Endothelial cell of hepatic sinusoid (primary cell): ENCODE measurements around the gene SLC3A2.
"Not testable (repeated sequence)": the region's sequence is repeated elsewhere in the genome, so short reads cannot be mapped to it uniquely, and the experiment has no call there.

Source experiments
- in situ Hi-C: cut with HindIII; loops from 2 replicates; pipeline ENCODE4 v1.10.0; 2017; ENCODE audit warnings: low sequenced_read_pairs

Gene SLC3A2

DNA sequence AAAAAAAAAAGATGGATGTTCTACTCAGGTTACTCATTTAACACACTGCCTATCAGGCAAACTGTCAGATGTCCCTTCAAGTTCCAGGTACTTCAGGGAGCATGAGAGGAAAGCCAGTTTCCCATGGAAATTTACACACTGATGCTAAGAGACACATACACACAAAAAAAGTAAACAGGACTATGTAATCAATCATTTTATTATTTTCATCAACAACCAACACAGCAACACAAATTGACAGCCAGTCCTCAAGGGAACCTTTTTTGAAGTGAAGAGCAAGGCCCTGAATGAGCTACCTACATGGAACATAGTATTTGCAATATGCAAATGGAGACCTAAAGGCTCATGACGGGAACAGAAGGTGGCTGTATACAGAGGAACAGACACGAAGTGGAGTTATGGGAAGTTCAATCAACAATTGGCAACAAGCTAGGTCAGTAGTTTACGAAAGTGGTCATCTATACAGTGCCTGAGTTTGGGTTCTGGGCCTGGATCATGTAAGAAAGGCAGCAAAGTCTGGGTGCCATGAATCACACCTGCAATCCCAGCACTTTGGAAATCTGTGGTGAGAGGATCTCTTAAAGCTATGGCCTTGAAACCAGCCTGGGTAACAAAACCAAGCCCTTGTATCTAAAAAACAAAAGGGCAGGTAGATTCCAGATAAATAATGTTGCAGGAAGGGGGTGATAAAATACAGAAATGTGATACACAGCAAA lies 28.7 kb upstream of the SLC3A2 start:
- in situ Hi-C loops, result no loop called here

DNA sequence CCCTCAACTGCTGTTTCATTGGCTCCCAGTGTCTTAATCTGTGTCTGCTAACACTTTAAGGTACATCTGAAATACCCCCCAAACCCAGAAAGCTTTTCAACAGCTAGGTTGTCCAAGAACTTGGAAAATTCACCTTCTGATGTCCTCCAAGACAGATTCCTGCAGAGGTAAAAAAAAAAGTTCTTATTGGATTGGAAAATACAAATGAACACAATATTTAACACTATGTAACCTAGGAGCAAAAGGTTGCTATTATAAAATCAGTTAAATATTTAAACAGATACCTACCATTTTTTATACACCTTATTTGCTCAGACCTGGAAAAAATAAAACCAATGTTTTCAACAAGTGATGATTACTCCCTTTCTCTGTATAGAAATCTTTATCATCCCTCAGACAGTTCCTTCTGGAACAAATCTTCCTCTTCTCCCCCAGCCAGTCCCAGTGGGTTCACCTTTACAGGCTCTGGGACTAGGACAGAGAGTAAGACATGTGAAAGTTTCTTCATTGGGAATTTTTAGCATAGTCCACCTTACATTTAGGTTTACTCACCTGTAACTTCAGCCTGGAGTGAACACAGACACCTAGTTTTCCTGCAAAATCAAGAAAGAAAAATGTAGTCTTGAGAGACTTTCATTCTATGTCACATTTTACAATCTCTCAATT lies 28.0 kb upstream of the SLC3A2 start:
- in situ Hi-C loops, result no loop called here

DNA sequence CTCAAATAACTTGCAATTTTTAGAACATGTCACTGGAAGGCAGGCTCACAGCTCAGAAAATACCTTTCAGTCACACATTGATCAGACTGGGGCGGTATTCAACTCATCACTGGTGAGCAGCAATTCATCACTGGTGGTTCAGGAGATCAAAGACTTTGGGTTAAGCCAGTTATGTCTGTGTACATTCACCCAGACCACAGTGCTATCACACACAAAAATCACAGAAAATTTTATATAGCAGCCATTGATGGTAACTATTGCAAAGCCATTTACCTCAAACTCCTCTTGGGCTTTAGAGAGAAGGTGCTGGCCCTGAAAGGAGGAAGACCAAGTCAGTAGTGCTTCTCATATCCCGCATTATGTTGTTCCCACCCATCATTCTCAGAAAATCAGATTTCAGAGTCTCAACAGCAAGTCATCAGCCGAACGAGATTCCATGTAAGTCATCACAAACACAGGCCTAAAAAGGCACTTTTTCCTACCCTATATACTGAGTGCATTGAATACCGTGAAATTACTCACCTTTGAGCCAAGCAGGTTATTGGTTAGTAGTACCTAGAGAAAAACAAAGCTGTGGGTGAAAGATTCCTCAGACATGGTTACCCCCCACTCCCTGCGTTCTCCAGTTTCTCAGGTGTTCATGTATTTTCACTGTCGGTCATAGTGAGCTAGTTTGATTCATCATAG lies 27.3 kb upstream of the SLC3A2 start:
- in situ Hi-C loops, result no loop called here

DNA sequence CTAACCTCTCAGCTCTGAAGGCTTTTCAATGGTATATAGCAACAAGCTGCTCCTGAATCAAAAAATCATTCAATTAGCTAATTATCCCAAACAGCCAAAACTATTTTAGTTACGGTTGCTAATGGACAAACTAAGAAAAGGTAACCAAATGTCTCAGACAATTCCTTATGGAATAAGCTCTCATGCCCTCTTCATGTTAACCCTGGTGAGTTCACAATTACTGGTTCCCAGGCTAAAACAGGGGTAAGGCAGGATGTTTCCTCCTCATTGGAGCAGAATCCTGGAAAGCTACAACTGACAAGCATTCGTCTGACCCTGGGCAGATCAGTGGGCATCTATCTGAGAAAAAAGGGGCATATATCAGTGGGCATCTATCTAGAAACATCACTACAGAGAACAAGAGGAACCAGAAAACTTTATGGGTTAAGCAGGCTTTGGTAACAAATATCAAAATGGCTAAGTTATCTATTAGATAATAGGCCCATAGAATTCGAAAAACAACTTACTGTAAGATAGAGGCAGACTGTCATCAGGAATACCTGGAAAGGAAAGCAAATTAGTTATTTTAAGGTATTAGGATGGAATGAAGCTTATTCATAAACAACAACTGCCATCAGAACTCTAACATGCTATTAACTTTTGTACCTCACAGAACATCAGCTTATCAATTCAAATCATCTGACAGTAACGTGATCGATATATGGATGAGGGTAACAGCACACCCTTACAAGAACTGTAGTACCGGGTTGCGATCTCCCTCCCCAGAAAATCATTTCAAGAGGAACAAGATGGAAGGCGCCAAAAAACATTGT lies 26.5 kb upstream of the SLC3A2 start:
- in situ Hi-C loops, result no loop called here

DNA sequence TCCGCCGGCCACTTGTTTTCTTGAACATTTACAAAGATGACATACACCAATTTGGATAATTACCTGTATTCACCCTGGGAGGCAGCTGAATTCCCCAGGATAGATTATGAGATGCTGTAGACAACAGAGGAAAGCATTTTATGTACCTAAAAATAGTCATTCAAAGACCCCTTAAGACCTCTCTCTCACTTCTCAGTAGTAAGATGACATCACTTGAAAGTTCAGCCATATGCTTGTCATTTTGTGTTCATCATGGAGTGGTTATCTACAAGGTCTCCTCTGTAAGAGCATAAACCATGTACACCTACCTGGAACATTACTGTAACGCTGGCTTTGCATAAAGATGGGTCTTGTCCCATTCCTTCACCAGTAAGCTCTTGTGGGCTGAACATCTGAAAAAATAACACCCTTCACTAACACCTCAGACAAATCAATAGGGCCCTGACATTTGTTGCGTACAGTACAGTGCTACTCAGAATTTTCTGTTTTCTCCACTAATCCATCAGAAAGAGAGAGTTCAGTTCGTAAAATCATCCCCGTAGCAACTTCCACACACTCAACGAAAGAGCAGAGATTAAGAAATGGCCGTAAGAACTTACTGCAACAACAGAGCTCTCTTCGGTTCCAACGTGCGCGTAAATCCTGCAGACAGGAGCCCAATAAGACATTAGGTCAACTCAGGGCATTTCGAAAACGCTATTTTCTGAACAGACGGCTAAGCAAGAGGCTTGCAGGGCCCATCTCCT lies 25.7 kb upstream of the SLC3A2 start:
- in situ Hi-C loops, result no loop called here

DNA sequence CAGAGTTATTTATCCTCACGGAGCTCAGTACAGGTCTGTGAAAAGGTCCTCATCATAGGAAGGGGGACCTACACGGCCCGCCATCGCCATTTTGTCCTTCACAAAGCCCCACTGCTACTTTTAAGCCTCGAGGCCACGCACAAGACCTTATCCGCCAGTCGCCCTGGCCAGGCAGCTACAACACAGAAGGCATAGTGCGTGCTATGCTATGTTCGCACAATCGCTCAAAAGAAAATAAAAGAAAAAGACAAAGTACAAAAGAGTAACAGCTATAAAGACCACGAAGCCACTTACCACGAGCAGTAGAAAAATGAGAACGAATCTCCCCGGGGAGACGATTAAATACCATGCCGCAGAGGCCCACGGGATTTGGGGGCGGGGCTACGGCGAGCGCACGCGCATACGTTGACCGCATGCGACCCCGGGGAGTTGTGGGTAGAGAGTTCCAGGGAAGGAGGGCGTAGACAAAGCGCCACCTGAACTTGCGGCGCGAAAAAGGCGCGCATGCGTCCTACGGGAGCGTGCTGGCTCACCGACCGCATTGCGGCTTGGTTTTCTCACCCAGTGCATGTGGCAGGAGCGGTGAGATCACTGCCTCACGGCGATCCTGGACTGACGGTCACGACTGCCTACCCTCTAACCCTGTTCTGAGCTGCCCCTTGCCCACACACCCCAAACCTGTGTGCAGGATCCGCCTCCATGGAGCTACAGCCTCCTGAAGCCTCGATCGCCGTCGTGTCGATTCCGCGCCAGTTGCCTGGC lies 24.9 kb upstream of the SLC3A2 start:
- in situ Hi-C loops, result no loop called here

DNA sequence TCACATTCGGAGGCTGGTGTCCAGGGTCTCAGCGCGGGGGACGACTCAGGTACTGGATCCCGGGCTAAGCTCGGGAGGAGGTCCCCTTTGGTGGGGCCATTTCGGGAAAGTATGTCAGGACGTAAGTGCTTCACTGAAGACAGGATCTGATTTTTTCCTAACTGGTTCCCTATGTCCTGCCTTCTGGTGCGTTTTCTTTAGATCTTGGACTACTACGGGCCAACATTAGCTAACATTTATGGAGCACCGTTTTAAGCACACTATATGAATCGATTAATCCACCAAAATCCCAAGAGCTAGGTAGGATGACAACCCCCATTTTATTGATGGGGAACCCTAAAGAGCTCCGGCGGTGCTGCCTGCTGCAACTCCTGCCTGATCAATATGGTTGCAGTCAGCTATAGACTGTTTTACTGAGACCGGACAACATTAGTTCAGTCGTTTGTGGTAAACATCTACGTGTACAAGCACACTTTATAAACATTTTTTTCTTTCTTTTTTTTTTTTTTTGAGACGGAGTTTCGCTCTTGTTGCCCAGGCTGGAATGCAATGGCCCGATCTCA lies 24.3 kb upstream of the SLC3A2 start:
- in situ Hi-C loops, result no loop called here

DNA sequence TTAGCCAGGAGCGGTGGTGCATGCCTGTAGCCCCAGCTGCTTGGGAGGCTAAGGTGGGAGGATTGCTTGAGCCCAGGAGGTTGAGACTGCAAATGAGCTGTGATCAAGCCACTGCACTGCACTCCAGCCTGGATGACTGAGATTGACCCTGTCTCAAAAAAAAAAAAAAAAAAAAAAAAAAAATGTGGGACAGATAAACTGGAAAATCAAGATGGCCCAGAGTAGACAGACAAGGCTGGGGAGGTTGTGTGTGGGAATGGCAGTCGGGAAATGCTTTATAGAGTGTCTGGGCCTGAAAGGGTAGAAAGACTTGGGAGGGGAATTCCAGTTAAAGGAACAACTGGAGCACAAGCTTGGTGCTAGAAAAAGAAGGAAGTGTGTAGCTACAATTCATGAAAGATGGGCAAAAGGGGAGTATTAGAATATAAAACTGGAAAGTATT lies 23.1 kb upstream of the SLC3A2 start:
- in situ Hi-C loops, result no loop called here

DNA sequence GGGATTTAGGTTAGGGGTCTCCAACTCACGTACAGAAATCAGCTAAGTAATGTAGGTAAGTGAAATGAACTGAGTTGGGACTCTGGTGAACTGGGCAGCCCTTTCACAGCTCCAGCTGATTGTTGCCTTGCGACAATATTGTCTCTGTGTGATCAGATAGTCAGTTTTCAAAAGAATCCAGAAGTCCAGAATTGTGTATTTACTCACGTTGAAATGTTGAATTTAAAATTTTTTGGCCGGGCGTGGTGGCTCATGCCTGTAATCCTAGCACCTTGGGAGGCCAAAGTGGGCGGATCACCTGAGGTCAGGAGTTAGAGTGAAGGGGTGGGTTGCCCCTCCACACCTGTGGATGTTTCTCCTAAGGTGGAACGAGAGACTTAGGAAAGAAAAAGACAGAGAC lies 22.5 kb upstream of the SLC3A2 start:
- in situ Hi-C loops, result no loop called here

DNA sequence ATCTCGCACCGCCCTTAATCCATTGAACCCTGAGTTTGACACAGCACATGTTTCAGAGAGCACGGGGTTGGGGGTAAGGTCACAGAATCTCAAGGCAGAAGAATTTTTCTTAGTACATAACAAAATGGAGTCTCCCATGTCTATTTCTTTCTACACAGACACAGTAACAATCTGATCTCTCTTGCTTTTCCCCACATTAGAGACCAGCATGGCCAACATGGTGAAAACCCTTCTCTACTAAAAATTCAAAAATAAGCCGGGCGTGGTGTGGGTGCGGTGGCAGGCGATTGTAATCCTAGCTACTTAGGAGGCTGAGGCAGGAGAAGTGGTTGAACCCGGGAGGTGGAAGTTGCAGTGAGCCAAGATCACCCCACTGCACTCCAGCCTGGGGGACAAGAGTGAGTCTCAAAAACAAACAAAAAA lies 21.4 kb upstream of the SLC3A2 start:
- in situ Hi-C loops, result not testable (repeated sequence)

DNA sequence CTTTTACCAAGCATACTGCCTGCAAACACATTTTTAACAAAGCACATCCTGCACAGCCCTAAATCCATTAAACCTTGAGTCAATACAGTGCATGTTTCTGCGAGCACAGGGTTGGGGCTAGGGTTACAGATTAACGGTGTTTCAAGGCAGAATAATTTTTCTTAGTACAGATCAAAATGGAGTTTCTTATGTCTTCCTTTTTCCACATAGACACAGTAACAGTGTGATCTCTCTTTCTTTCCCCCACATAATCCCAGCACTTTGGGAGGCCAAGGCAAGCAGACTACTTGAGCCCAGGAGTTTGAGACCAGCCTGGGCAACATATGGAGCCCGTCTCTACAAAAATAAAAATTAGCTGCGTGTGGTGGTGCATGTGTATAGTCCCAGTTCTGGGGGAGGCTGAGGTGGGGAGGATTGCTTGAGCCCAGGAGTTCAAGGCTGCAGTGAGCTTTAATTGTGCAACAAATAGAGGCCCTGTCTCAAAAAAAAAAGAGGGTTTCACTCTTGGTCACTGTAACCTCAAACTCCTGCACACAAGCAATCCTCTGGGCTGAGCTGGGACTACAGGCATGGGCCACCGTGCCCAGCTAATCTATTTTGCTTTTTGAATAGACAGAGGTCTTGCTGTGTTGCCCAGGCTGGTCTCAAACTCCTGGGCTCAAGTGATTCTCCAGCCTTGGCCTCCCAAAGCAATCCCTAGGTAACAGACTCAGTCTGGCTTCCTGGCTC lies 19.7 kb upstream of the SLC3A2 start:
- in situ Hi-C loops, result no loop called here

DNA sequence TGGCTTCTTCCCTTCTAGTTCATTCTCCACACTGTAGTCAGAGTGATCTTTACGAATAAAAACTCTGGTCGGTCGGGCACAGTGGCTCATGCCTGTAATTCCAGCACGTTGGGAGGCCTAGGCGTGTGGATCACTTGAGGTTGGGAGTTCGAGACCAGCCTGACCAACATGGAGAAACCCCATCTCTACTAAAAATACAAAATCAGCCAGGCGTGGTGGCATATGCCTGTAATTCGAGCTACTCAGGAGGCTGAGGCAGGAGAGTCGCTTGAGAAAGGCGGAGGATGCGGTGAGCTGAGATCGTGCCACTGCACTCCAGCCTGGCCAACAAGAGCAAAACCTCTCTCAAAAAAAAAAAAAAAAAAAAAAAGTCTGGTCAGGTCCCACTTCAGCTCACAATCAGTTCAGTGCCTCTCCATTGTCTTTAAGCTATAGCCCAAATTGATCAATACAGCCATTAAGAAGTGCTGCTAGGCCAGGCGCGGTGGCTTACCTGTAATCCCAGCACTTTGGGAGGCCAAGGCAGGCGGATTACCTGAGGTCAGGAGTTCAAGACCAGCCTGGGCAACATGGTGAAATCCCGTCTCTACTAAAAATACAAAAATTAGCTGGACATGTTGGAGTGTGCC lies 19.0 kb upstream of the SLC3A2 start:
- in situ Hi-C loops, result not testable (repeated sequence)

DNA sequence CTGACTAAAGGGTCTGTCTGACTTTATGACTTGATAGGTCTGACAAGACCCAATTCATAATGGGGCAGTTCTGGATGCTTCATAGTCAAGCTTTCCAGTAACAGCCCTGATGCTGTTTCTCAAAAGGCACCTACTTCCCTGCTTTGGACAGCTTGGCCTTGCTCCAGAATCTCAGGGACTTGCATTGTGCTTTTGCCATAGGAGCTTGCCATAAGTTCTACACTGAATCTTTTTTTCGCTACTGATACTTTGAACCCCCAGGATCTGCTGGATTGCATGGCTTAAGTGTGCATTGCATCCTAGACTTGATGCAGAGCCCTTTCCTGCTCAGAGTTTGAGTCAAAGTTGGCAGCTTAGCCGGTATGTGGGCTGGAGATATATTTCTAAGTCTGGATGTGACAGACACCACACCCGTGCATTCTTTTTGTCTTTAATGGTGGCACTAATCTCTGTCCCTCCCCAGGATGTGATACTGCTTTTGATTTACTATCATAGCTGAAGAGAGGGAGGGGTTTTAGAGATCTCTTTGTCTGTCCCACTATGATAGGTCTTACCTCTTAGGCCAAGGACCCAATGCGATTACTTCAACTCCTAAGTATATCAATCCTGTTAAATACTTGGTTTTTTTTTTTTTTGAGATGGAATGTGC lies 16.9 kb upstream of the SLC3A2 start:
- in situ Hi-C loops, result no loop called here

DNA sequence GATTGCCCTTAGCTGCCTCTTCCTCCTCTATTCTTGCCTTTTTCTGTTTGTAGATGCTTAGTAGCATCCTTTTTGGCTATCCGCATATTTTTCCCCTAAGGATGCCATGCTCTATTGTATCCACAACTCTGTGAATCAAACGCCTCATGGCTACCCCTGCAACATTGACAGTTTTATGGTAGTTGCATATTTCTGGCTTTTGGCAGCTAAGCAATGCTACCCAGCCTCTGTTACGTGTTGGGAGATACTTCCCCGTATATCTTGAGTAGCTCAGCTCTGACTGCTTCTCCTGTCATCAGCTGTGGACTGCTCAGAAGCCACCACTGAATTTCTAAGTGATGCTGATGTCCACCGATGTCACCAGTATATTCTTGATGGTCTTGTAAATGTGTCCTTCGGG lies 15.1 kb upstream of the SLC3A2 start:
- in situ Hi-C loops, result no loop called here

DNA sequence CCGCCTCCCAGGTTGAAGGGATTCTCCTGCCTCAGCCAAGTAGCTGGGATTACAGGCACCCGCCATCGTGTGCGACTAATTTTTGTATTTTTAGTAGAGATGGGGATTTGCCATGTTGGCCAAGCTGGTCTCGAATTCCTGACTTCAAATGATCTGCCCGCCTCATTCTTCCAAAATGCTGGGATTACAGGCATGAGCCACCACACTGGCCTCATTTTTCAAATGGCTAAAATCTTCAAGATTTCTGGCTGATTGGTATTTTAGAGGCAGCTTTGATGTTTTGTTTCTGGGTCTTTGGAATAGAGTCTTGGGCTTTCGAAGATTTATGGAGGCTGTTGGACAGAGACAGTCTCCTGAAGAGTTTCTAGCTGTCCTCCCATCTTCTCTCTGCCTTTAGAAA lies 5.8 kb upstream of the SLC3A2 start:
- in situ Hi-C loops, result no loop called here

DNA sequence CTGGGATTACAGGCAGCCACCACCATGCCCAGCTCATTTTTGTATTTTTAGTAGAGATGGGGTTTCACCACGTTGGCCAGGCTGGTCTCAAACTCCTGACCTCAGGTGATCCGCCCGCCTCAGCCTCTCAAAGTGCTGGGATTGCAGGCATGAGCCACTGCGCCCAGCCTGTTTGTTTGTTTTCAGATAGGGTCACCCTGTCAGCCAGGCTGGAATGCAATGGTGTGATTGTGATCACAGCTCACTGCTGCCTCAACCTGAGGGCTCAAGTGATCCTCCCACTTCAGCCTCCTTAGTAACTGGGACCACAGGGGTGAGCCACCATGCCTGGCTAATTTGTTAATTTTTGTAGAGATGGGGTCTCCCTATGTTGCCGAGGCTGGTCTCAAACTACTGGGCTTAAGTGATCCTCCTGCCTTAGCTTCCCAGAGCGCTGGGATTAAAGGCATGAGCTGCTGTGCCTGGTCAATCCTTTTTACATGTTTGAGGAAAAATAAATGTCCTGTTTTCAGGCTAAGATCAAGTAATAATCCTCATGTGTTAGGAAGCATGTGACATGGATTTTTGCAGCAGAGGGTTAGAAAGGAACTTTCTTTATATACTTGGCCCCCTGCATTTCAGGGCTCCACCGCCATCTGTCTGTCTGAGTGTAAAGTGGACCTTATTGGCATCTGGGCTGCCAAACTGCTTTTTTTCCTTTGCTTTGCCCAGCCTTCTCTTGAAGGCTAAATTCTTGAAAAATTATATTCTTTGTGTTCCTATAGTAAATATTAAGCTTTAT lies 4.8 kb upstream of the SLC3A2 start:
- in situ Hi-C loops, result no loop called here

DNA sequence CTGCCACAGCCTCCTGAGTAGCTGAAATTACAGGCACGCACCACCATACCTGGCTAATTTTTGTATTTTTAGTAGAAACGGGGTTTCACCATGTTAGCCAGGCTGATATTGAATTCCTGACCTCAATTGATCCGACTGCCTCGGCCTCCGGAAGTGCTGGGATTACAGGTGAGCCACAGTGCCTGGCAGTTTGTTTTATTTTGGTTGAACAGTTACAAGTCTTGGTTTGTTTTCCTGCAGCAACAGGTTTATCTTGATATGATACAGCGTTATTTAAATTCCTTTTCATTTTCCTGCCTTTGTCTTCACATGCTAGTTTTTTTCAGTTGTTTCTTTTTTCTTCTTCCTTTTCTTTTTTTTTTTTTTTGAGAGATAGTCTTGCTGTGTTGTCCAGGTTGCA lies 4.0 kb upstream of the SLC3A2 start:
- in situ Hi-C loops, result no loop called here
